ENCODE data around the gene CCSER1.
"Not testable (repeated sequence)": the region's sequence is repeated elsewhere in the genome, so short reads cannot be mapped to it uniquely, and the experiment has no call there.

Gene CCSER1

GRCh38 chr4:90445380-90445779 is 318.2 kb downstream of the CCSER1 start:
- DNase-seq (ENCODE audit: low spot score), result no peak

DNA sequence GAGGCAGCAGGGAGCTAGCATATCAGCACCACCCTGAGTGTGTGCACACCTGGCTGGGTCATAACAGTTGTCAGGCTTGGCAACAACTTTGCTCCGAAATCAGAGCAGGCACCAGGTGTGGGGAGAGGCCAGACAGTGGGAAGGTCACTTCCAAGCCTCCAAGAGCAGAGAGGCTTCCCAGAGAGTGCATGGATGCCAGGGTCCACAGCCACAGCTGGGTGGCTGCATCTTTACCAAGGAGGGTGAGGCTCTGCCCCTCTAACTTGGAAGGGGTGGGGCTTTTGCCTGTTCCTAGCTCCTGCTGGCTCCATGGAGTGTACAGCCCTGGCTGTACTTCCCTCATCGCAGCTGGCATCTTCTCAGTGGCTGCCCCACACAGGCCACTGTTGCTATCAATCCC is 322.4 kb downstream of the CCSER1 start:
- no peak for DNase-seq (ENCODE audit: low spot score)

DNA sequence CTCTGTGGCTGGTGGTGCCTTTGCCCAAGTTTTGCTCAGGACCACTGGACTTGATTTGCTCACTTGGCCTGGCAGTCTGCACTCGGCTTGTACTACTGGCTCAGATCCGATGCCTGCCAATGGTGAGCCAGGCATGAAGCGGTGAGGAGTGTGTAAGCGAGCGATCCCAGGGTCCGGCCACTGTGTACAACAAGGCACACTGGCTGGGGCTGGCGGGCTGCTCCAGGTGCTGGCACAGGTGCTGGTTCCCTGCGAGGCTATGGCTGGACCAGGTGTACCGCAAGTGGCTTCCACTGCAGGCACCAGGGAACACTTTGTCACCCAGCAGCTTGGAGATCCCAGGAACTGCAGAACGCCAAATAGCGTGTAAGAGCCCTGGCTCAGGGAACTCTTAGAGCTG is 329.7 kb downstream of the CCSER1 start:
- no peak for DNase-seq (ENCODE audit: low spot score)

DNA sequence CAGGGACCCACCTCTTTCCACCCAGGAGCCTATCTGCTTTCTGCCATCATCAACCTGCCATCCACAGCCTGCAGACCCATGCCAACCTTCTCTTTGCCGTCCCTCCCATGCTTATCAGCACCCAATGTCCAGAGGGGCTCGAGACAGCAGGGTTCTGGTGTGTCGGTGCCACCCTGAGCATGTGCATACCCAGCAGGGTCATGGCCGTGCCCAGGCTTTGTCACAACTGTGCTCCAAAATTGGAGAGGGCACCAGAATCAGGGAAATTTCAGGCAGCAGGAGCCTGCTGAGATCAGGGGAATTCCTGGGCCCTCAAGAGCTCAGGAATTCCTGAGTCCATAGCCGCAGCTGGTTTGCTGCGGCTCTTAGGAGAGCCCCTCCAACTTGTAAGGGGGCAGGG is 330.6 kb downstream of the CCSER1 start:
- no peak for DNase-seq (ENCODE audit: low spot score)

- no peak for DNase-seq (ENCODE audit: low spot score)
Observed at GRCh38 chr4:90458576-90458975, 331.4 kb downstream of the CCSER1 start.

DNA sequence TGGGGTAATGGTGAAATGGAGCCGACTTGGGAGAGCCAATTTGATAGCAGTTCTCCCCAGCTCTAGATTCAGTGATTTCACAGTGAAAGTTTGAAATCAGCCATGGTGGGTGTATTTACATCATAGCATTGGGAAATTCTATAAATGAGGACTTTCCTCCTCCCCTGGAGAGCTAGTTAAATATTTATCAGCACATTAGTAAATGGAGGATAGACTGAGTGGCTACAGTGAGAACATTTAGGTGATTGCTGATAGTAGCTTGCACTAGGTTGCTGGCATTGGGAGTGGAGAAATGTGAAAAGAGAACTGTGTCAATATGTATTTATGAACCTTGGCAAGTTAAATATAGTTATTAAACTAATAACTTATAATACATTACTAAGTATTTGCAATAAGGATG is 347.3 kb downstream of the CCSER1 start:
- DNase-seq (ENCODE audit: low spot score), result no peak

- no peak for DNase-seq (ENCODE audit: low spot score)
Observed at GRCh38 chr4:90476019-90476418, 348.8 kb downstream of the CCSER1 start.

DNA sequence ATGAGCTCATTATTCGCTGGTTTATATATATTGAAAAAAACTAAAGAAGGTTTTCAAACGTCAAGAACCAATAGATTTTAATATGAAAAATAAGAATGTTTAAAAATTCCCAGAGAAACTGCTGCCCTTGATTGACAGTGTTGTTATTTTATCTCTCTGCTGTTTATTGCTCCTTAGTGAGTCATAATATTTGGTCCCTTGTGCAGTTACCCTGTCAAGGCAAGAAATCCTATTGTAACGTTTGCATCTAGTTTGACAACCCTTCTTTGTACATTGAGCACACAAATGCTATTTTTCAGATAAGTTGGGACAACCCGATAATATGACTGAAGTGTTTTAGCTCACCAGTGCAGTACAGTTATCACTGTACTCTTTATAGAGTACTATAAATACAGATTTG is 349.4 kb downstream of the CCSER1 start:
- no peak for DNase-seq (ENCODE audit: low spot score)

- DNase-seq (ENCODE audit: low spot score), result not testable (repeated sequence)
Observed at GRCh38 chr4:90484894-90485293, 357.7 kb downstream of the CCSER1 start.

- no peak for DNase-seq (ENCODE audit: low spot score)
Observed at GRCh38 chr4:90486346-90486745, 359.2 kb downstream of the CCSER1 start.

DNA sequence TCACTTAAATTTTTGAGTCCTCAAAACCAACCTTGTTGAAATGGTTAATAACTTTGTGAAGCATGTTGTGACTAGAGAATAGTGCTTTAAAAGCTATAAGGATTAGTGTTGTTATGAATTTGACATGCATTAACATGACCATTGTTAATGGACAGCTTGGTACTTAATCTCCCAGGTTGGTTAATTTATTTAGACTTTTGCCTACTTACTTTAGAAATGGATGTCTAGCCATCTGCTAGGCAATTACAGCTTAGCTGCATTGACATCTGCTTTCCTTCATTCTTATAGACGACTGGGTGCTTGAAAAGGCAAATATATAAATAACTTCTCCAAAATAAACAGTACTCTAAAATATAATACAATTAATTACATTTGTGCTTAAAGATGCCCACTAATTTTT is 368.0 kb downstream of the CCSER1 start:
- DNase-seq (ENCODE audit: low spot score), result no peak

DNA sequence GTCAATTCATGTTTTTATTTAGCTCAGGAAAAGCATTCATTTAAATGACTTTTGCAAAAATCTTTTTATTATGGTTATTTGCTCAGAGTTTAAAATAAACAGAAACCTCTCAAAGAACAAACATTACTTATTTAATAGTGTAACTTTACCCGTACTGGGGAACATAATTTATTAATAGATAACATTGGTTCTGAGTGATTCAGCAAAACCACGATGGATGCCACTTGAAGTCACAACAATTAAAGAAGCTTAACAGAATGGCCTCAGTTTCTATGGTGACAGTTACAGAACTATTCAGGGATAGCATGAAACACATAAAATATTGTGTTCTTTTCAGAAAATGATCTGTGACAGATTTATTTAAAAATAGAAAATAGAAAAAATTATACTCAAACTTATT is 368.7 kb downstream of the CCSER1 start:
- no peak for DNase-seq (ENCODE audit: low spot score)

DNA sequence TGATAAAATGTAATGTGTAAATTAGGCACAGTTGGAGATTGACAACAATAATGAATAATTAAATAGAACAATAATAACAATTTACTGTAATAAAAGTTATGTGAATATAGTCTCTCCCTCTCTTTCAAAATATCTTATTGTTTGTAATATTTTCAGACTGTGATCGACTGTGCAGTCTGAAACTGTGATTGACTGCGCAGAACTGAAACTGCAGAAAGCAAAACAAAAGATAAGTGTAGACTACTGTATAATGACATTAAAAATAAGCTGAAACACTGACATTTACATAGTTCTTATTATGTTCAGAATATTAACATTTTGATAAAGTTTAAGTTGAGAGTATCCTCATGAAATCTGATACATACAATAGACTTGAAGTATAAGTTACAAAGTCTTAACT is 371.0 kb downstream of the CCSER1 start:
- no peak for DNase-seq (ENCODE audit: low spot score)

- DNase-seq (ENCODE audit: low spot score), result no peak
Observed at GRCh38 chr4:90503677-90504076, 376.5 kb downstream of the CCSER1 start.

DNA sequence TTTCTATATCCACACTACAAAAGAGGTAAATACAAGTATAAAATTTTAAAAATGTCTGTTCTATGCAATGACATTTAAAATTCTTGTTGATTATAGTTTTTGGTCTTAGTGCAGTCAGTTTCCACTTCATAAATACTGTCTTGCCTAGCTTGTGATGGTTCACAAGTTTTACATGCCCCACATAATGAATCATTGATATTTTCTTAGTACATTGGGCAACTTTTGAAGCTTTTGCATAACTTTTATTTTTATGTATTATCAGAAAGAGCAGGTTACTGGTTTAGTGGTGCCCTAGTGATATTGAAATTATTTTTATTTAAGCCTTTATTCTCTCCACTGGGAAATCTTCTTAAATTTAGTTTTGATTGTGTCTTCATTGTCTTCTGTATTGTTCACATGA is 388.0 kb downstream of the CCSER1 start:
- no peak for DNase-seq (ENCODE audit: low spot score)

GRCh38 chr4:90528551-90528950 is 401.4 kb downstream of the CCSER1 start:
- no peak for DNase-seq (ENCODE audit: low spot score)

DNA sequence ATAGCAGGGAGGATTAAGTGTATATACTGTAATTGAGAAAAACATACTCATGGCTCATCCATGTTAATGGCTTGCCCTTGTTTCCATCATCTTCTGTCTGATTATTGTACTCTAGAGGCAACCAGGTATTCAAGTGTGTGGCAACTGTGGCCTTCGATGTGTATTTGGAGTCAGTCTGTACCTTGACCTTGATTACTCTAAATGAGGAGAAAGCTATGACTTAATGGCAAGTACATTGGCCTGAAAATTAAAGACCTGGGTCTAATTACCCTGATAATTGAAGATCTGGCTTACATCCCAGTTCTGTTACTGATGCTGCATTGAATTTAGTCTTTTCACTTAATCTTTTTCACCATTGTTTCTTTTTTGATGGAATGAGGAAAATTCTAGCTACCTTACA is 409.2 kb downstream of the CCSER1 start:
- DNase-seq (ENCODE audit: low spot score), result no peak

DNA sequence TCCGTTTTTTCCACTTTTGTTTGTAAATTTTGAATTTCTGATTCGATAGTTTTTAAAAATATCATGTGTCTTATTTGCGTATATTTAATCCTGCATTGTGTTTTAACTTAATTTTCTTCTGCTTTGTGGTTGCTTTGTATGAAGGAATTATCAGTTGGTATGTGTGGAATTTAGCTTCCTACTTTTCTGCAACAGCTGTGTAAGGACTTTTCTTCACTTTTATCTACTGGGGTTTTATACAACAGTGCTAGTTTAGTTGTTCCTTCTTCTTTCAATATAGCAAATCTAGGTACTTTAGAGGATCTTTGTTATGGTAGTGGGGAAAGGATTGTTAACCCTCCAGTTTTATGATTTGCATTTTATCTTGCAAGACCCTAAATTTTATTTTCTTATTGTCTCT is 410.3 kb downstream of the CCSER1 start:
- DNase-seq (ENCODE audit: low spot score), result no peak

- no peak for DNase-seq (ENCODE audit: low spot score)
Observed at GRCh38 chr4:90540536-90540935, 413.3 kb downstream of the CCSER1 start.

DNA sequence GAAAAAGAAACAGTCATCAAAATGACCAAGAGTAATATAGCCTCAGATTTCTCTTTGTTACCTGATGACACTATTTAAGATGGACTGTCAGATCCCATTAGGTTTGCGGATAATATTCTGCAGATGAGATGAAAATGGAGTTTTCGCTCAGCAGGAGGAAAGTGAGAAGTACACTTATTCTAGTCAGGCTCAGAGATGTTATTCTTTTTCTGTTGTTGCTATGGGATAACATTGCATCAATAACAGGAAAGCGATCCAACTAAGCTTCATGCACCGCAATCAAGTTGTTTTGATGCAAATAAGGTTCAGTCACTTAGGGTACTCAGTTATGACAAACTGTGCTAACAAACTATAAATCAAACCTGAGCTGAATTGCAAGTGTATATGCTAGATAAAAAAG is 415.0 kb downstream of the CCSER1 start:
- no peak for DNase-seq (ENCODE audit: low spot score)

- no peak for DNase-seq (ENCODE audit: low spot score)
Observed at GRCh38 chr4:90543419-90544170, 416.4 kb downstream of the CCSER1 start.

GRCh38 chr4:90544532-90545045 is 417.4 kb downstream of the CCSER1 start:
- no peak for DNase-seq (ENCODE audit: low spot score)

DNA sequence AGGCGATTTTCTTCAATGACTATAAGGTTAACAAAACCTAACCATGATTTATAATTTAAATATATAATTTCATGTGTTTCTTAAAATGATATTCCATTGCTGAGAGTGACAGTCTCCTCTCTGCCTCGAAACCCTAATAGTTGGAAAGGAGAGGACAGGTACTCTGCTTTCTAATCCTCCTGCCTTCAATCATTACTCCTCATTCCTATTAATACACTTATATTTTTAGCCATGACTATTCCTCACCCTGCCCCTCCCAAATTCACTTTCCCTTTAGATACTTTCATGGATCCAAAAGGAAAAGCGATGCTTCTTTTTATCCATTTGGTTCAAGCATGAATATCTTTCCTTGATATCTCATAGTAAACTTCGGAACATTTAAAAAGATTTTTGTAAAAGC is 418.2 kb downstream of the CCSER1 start:
- DNase-seq (ENCODE audit: low spot score), result no peak

GRCh38 chr4:90546114-90546513 is 418.9 kb downstream of the CCSER1 start:
- no peak for DNase-seq (ENCODE audit: low spot score)
